Keratinocyte (primary cell): ENCODE measurements around the gene ANKS1A. TPM values are rescaled to one million over a fixed set of nuclear protein-coding genes. Genes with fewer than 3 reads are reported as not detected.

Source experiments
- DNase-seq: peaks from one replicate; pipeline ENCODE4 v3.0.0-alpha.2; 2011; ENCODE audit warnings: low read depth, missing footprints, low spot score
- FAIRE-seq: peaks from 2 replicates; lab custom pipeline; 2011; peaks lifted over from hg19 to GRCh38; lab: Jason Lieb, UNC
- H2AFZ ChIP-seq: 2 replicates; pipeline ENCODE4 v1.6.0; 2012; ENCODE audit warnings: low read length, control low read depth, inconsistent platforms; ENCODE audit not compliant: control insufficient read depth
- H3K27ac ChIP-seq: 2 replicates; pipeline ENCODE4 v1.5.1; 2011; ENCODE audit warnings: low read length; ENCODE audit not compliant: control insufficient read depth, insufficient read depth
- H3K27me3 ChIP-seq: 3 replicates; pipeline ENCODE4 v1.6.0; 2011; ENCODE audit warnings: low read length; ENCODE audit not compliant: control insufficient read depth, insufficient read depth; ENCODE audit errors: extremely low read depth
- H3K36me3 ChIP-seq, 2 experiments: 2 replicates in 1 of 2; 3 replicates in 1 of 2; pipeline ENCODE4 v1.5.1; 2011; ENCODE audit warnings: low read length in 2 of 2, mild to moderate bottlenecking in 1 of 2; ENCODE audit not compliant: control insufficient read depth in 2 of 2, insufficient read depth in 2 of 2; ENCODE audit errors: extremely low read depth in 1 of 2
- H3K4me1 ChIP-seq: 3 replicates; pipeline ENCODE4 v1.5.1; 2011; ENCODE audit warnings: low read length; ENCODE audit not compliant: control insufficient read depth, insufficient read depth; ENCODE audit errors: extremely low read depth
- H3K4me2 ChIP-seq: 3 replicates; pipeline ENCODE4 v1.6.0; 2011; ENCODE audit warnings: low read depth, low read length; ENCODE audit not compliant: control insufficient read depth, insufficient read depth; ENCODE audit errors: extremely low read depth
- H3K4me3 ChIP-seq, 3 experiments: fragments of 200-600 bp in 1 of 3; sonication (generic) in 1 of 3; 2 replicates in 2 of 3; 3 replicates in 1 of 3; pipeline ENCODE4 v1.5.1; 2011 to 2016; ENCODE audit warnings: low read length in 3 of 3, mild to moderate bottlenecking in 3 of 3, control low read depth in 2 of 3, inconsistent platforms in 1 of 3, low read depth in 1 of 3, mixed read lengths in 1 of 3, mixed run types in 1 of 3, moderate library complexity in 1 of 3; ENCODE audit not compliant: control insufficient read depth in 2 of 3, insufficient read depth in 2 of 3; ENCODE audit errors: extremely low read depth in 1 of 3
- H3K79me2 ChIP-seq: 2 replicates; pipeline ENCODE4 v1.6.0; 2012; ENCODE audit warnings: low read length; ENCODE audit not compliant: control insufficient read depth, insufficient read depth
- H3K9ac ChIP-seq: 3 replicates; pipeline ENCODE4 v1.6.0; 2011; ENCODE audit warnings: low read length; ENCODE audit not compliant: control insufficient read depth, insufficient read depth; ENCODE audit errors: extremely low read depth
- H3K9me1 ChIP-seq: 3 replicates; pipeline ENCODE4 v1.6.0; 2011; ENCODE audit warnings: low read length; ENCODE audit not compliant: control insufficient read depth, insufficient read depth; ENCODE audit errors: extremely low read depth
- H3K9me3 ChIP-seq: 2 replicates; pipeline ENCODE4 v1.5.1; 2012; ENCODE audit warnings: low read depth, low read length; ENCODE audit not compliant: control insufficient read depth
- H4K20me1 ChIP-seq: 3 replicates; pipeline ENCODE4 v1.6.0; 2011; ENCODE audit warnings: low read length; ENCODE audit not compliant: control insufficient read depth, insufficient read depth; ENCODE audit errors: extremely low read depth
- CTCF ChIP-seq, 3 experiments: IDR thresholded peaks in 1 of 3; conservative IDR thresholded peaks in 1 of 3; optimal IDR thresholded peaks in 1 of 3; 2 replicates in 2 of 3; 3 replicates in 1 of 3; pipeline versions ENCODE3 to v1.5.1; 2011; ENCODE audit warnings: low read length in 3 of 3, mild to moderate bottlenecking in 3 of 3, moderate library complexity in 2 of 3, control low read depth in 1 of 3, inconsistent platforms in 1 of 3; ENCODE audit not compliant: insufficient read depth in 2 of 3; ENCODE audit errors: extremely low read depth in 1 of 3
- EZH2 ChIP-seq: IDR thresholded peaks from one replicate; pipeline ENCODE4 v1.6.1; 2012; ENCODE audit warnings: inconsistent platforms, mild to moderate bottlenecking, low read length, moderate library complexity
- dilution Hi-C: fragments of 300-500 bp; cut with MboI; formaldehyde crosslinking; loops from one replicate; pipeline ENCODE4 v1.7.0; 2020; ENCODE audit warnings: low sequenced_read_pairs; ENCODE audit not compliant: extremely low pct_ligation_motif_present
- polyA plus RNA-seq, 5 experiments: library from polyadenylated mRNA; depleted of rRNA in 3 of 5; stranded (reverse) in 3 of 5; stranded (forward) in 1 of 5; unstranded in 1 of 5; fragments of >200 nt; gene quantifications; 1 replicate in 1 of 5; 2 replicates in 3 of 5; 3 replicates in 1 of 5; pipeline versions ENCODE4 v1.2.1 to v1.2.3, GENCODE V29; 2011 to 2012; ENCODE audit warnings: missing spikeins in 2 of 5, low read depth in 1 of 5, low replicate concordance in 1 of 5

Gene ANKS1A
- polyA plus RNA-seq, 1 donor (not counting 4 experiments of a cell fraction or from before 2014, with no cell fraction given): 8.6 TPM

- no peak for TF ChIP-seq CTCF (optimal IDR thresholded peaks at IDR 0.05 in 1 of 3, IDR thresholded peaks at IDR 0.05 in 1 of 3, conservative IDR thresholded peaks at IDR 0.05 in 1 of 3; ENCODE audit: extremely low read depth in 1 of 3, insufficient read depth in 2 of 3, low read length in 3 of 3)
- TF ChIP-seq EZH2: no peak
- no peak overlapping the region for H2AFZ ChIP-seq
- no peaks in the 10 kb centered on the region for H4K20me1 ChIP-seq
- H3K9me1 ChIP-seq: peaks cover 2% of the 10 kb centered on the region
- H3K4me1 ChIP-seq: peaks cover 42% of the 10 kb centered on the region
- H3K79me2 ChIP-seq: no peaks in the 10 kb centered on the region
- H3K9ac ChIP-seq: no peak overlapping the region
- H3K9me3 ChIP-seq: no peaks in the 10 kb centered on the region
- peaks cover 9 to 21% of the 10 kb centered on the region in 2 experiments for H3K36me3 ChIP-seq
- no peak overlapping the region for H3K4me3 ChIP-seq
- FAIRE-seq: no peak
- H3K4me2 ChIP-seq: no peak overlapping the region
- dilution Hi-C loops: no loop called here
- no peak for DNase-seq
- no peak overlapping the region for H3K27ac ChIP-seq
- no peaks in the 10 kb centered on the region for H3K27me3 ChIP-seq
These were observed 193.8 kb downstream of the ANKS1A start for GRCh38 chr6:35082733-35083403.

- H3K4me3 ChIP-seq: no peak overlapping the region
- no peak overlapping the region for H3K9ac ChIP-seq
- peaks cover 2% of the 10 kb centered on the region for H3K9me1 ChIP-seq
- peak overlapping the region; percentile 18 for H3K27ac ChIP-seq
- peak overlapping the region; percentile 8 for H3K4me2 ChIP-seq
- no peaks in the 10 kb centered on the region for H3K27me3 ChIP-seq
- H3K79me2 ChIP-seq: no peaks in the 10 kb centered on the region
- no peaks in the 10 kb centered on the region for H3K9me3 ChIP-seq
- H4K20me1 ChIP-seq: no peaks in the 10 kb centered on the region
- DNase-seq (no peak), FAIRE-seq (no peak)
- H3K36me3 ChIP-seq: peaks cover 14 to 21% of the 10 kb centered on the region in 2 experiments
- dilution Hi-C loops: no loop called here
- peaks cover 40% of the 10 kb centered on the region for H3K4me1 ChIP-seq
- TF ChIP-seq EZH2 (no peak), CTCF (optimal IDR thresholded peaks at IDR 0.05 in 1 of 3, IDR thresholded peaks at IDR 0.05 in 1 of 3, conservative IDR thresholded peaks at IDR 0.05 in 1 of 3; ENCODE audit: extremely low read depth in 1 of 3, insufficient read depth in 2 of 3, low read length in 3 of 3) (no peak)
- H2AFZ ChIP-seq: no peak overlapping the region
These were observed 194.5 kb downstream of the ANKS1A start for GRCh38 chr6:35083507-35083906.
